GM12872 (cell line): Measurements from ENCODE around the gene BBLN.

Experiments used
- CTCF ChIP-seq: IDR thresholded peaks from 3 replicates; pipeline ENCODE4 v1.5.1; 2011; ENCODE audit warnings: low read depth, mild to moderate bottlenecking, low read length, moderate library complexity; ENCODE audit not compliant: insufficient read depth

The BBLN gene

GRCh38 chr9:128202648-128203023, 42.6 kb downstream of the BBLN start:
- no peak for TF ChIP-seq CTCF

- peak; percentile 80 for TF ChIP-seq CTCF
Observed at GRCh38 chr9:128203024-128203706, 43.1 kb downstream of the BBLN start, which contains the start of gene DNM1. TSS of gene DNM1 (plus strand) at chr9:128203379. CDS start at chr9:128203471, 92 bp downstream.

GRCh38 chr9:128203707-128204551, 43.9 kb downstream of the BBLN start:
- no peak for TF ChIP-seq CTCF

- no peak for TF ChIP-seq CTCF
Observed at GRCh38 chr9:128204858-128205257, 44.8 kb downstream of the BBLN start.

- no peak for TF ChIP-seq CTCF
Observed at GRCh38 chr9:128205296-128205944, 45.4 kb downstream of the BBLN start.

- no peak for TF ChIP-seq CTCF
Observed at GRCh38 chr9:128206484-128206883, 46.4 kb downstream of the BBLN start.
